Melanocyte of skin (primary cell): ENCODE data around the gene ARL13A. TPM values are rescaled to one million over a fixed set of nuclear protein-coding genes. Genes with fewer than 3 reads are reported as not detected.

ENCODE experiments used
- total RNA-seq, 2 donors: library from RNA; depleted of rRNA; stranded (reverse); fragments of >200 nt; gene quantifications; 2 replicates each; pipeline ENCODE4 v1.2.3, GENCODE V29; 2012

The ARL13A gene
- not detected for total RNA-seq

GRCh38 chrX:100969408-100969807 is at the start of gene ARL13A:
Gene ARL13A, plus strand, starts transcription at chrX:100969708. Its CDS starts 3,982 bp downstream, at chrX:100973690.

GRCh38 chrX:100928660-100929613 is 40.6 kb upstream of the ARL13A start, which contains the start of gene XKRX:
Gene XKRX, minus strand, starts transcription at chrX:100928917. Its CDS starts 613 bp downstream, at chrX:100928304.

Other genes with a start within 250 kb of the ARL13A start
- 1 to 10 TPM; 2.4 to 5.0 TPM for gene SYTL4, start 237.6 kb upstream of the ARL13A start, total RNA-seq
- gene CSTF2, start 149.3 kb upstream of the ARL13A start, total RNA-seq: 10 to 100 TPM; 18.9 to 25.3 TPM
- gene NOX1, start 95.3 kb upstream of the ARL13A start, total RNA-seq: not detected
- gene XKRX, start 40.8 kb upstream of the ARL13A start, total RNA-seq: under 1 TPM; under 0.01 TPM
- 10 to 100 TPM in 1 of 2 donors, 1 to 10 TPM in 1; 9.3 to 12.7 TPM for gene TRMT2B, start 82.4 kb downstream of the ARL13A start, total RNA-seq
- gene TMEM35A, start 109.2 kb downstream of the ARL13A start, total RNA-seq: not detected
- gene CENPI, start 128.5 kb downstream of the ARL13A start, total RNA-seq: 10 to 100 TPM; 15.5 to 37.6 TPM